ENCODE data around the gene C12orf60.

GRCh38 chr12:14871886-14872285 is 68.4 kb downstream of the C12orf60 start:
- TF ChIP-seq CTCF (IDR thresholded peaks at IDR 0.05) (no peak), POLR2A (IDR thresholded peaks at IDR 0.05) (no peak)
